PFSK-1 (cell line): ENCODE data around the gene ZNF700.

ENCODE experiments used
- FOXP2 ChIP-seq: optimal IDR thresholded peaks from 2 replicates; pipeline ENCODE3; 2011; ENCODE audit warnings: borderline replicate concordance, control low read depth, inconsistent platforms; ENCODE audit not compliant: insufficient read depth; ENCODE audit errors: extremely low read length, extremely low read depth
- POLR2AphosphoS5 ChIP-seq: IDR thresholded peaks from 2 replicates; pipeline ENCODE4 v1.6.1; 2012; ENCODE audit warnings: low read depth, mild to moderate bottlenecking, control low read depth, low read length, moderate library complexity
- SIN3A ChIP-seq: IDR thresholded peaks from 2 replicates; pipeline ENCODE4 v1.6.1; 2012; ENCODE audit warnings: mild to moderate bottlenecking, low read length, moderate library complexity, borderline replicate concordance; ENCODE audit not compliant: insufficient read depth
- TAF1 ChIP-seq: IDR thresholded peaks from 2 replicates; pipeline ENCODE4 v1.6.1; 2012; ENCODE audit warnings: low read length, control low read depth, borderline replicate concordance; ENCODE audit not compliant: insufficient read depth
- TF ChIP-seq, protein P1 (sequence below), 2 experiments: IDR thresholded peaks; 2 replicates each; pipeline versions ENCODE4 v1.6.1 to v1.8.0; 2011 to 2012; ENCODE audit warnings: low read depth in 2 of 2, low read length in 2 of 2, control low read depth in 1 of 2, inconsistent platforms in 1 of 2, mild to moderate bottlenecking in 1 of 2, moderate library complexity in 1 of 2; ENCODE audit not compliant: insufficient read depth in 1 of 2

ZNF700 gene

DNA sequence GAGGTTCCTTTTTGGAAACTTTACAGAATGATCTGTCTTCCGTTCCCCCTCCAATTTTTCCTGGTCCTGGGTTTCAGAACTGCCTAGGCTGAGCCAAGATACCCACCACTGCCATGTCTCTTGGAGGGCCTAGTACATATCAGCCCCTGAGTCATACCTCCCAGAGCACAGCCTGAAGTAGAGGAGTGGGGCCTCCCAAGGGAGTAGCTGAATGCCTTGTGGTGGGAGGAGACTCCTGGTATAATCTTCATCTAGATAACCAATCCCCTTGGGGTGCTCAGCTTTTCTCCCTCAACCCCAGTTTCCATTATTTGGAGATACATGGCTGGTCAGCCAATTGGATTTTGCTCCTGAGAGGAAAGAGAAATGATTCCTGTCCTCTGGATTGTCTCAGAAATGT, 70.3 kb downstream of the ZNF700 start:
- TF ChIP-seq FOXP2 = no peak
- TF ChIP-seq, protein P1, sequence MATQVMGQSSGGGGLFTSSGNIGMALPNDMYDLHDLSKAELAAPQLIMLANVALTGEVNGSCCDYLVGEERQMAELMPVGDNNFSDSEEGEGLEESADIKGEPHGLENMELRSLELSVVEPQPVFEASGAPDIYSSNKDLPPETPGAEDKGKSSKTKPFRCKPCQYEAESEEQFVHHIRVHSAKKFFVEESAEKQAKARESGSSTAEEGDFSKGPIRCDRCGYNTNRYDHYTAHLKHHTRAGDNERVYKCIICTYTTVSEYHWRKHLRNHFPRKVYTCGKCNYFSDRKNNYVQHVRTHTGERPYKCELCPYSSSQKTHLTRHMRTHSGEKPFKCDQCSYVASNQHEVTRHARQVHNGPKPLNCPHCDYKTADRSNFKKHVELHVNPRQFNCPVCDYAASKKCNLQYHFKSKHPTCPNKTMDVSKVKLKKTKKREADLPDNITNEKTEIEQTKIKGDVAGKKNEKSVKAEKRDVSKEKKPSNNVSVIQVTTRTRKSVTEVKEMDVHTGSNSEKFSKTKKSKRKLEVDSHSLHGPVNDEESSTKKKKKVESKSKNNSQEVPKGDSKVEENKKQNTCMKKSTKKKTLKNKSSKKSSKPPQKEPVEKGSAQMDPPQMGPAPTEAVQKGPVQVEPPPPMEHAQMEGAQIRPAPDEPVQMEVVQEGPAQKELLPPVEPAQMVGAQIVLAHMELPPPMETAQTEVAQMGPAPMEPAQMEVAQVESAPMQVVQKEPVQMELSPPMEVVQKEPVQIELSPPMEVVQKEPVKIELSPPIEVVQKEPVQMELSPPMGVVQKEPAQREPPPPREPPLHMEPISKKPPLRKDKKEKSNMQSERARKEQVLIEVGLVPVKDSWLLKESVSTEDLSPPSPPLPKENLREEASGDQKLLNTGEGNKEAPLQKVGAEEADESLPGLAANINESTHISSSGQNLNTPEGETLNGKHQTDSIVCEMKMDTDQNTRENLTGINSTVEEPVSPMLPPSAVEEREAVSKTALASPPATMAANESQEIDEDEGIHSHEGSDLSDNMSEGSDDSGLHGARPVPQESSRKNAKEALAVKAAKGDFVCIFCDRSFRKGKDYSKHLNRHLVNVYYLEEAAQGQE (IDR thresholded peaks at IDR 0.05; ENCODE audit: insufficient read depth in 1 of 2, low read depth in 2 of 2, low read length in 2 of 2) = no peak
- no peak for TF ChIP-seq SIN3A
- no peak for TF ChIP-seq TAF1
- TF ChIP-seq POLR2AphosphoS5 = no peak
